ENCODE results near the gene ADPRS.

- TF ChIP-seq, protein P1, sequence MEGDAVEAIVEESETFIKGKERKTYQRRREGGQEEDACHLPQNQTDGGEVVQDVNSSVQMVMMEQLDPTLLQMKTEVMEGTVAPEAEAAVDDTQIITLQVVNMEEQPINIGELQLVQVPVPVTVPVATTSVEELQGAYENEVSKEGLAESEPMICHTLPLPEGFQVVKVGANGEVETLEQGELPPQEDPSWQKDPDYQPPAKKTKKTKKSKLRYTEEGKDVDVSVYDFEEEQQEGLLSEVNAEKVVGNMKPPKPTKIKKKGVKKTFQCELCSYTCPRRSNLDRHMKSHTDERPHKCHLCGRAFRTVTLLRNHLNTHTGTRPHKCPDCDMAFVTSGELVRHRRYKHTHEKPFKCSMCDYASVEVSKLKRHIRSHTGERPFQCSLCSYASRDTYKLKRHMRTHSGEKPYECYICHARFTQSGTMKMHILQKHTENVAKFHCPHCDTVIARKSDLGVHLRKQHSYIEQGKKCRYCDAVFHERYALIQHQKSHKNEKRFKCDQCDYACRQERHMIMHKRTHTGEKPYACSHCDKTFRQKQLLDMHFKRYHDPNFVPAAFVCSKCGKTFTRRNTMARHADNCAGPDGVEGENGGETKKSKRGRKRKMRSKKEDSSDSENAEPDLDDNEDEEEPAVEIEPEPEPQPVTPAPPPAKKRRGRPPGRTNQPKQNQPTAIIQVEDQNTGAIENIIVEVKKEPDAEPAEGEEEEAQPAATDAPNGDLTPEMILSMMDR (IDR thresholded peaks at IDR 0.05; ENCODE audit: low read length): no peak
- no peak for TF ChIP-seq EZH2 (IDR thresholded peaks at IDR 0.05; ENCODE audit: borderline replicate concordance, low read length)
Observed at GRCh38 chr1:36137226-36137625, 48.5 kb downstream of the ADPRS start.

Measured in OCI-LY1 (cell line).